Omental fat pad (tissue), 4 donors: Measurements from ENCODE around the gene FARP2. TPM values are rescaled to one million over a fixed set of nuclear protein-coding genes. Genes with fewer than 3 reads are reported as not detected.
"Not testable (repeated sequence)": the region's sequence is repeated elsewhere in the genome, so short reads cannot be mapped to it uniquely, and the experiment has no call there.

Experiments used
- ATAC-seq: fragments of 150-250 bp; one replicate; pipeline ENCODE4 v1.9.1; 2016; ENCODE audit warnings: mild to moderate bottlenecking, moderate library complexity; ENCODE audit not compliant: low FRiP score
- DNase-seq: peaks from one replicate; pipeline ENCODE4 v3.0.0-alpha.2; 2019; ENCODE audit warnings: low spot score
- CTCF ChIP-seq, 3 donors: fragments of 450-650 bp; IDR thresholded peaks; one replicate each; pipeline ENCODE4 v1.5.1; 2016 to 2017; ENCODE audit warnings: antibody characterized with exemption in 3 of 3, mild to moderate bottlenecking in 3 of 3, moderate library complexity in 2 of 3
- total RNA-seq, 4 donors: library from RNA; depleted of rRNA; stranded (reverse); fragments of >200 nt; gene quantifications; one replicate each; pipeline ENCODE4 v1.1.0, GENCODE V29; 2016

FARP2 gene
- total RNA-seq, 4 donors from 2014 or later: 27.6 to 65.8 (median 34.1) TPM

DNA sequence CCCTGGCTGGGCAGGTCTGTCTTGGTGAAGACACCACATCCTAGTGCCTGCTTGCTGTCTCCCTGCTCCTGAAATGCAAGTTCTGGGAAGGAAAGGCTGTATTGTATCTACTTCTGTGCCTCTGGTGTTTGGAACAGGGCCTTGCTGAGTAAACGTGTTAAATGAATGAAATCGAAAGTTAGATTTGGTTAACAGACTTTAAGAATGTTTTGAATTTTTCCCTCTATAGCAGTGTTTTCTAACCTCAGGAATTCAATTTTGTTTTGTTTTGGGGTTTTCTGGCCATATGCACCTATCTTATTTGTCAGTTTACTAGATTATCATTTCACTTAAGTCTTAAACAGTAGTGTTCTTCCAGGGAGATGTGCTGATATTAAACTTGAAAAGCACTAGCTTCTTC is 20.7 kb downstream of the FARP2 start:
- ATAC-seq (no peak), DNase-seq (no peak)
- no peak for TF ChIP-seq CTCF (IDR thresholded peaks at IDR 0.05)

DNA sequence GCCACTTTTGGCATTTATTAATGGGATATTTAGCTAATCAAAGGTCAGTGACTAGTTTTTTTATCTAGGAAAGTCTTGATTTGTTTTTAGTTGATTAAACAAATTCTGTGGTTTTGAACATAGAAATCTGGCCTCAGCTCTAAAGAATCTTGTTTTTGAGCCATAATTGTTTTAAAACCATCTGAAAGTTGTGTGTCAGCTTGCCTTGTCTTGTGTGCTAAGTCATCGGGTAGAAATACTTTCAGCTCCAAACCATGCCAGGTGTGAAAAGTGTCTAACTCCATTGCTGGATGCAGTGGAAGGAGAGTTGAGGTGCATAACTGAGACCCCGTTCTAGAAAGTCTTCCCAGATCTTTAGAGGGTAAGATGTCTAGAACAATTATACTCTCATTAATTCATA is 22.7 kb downstream of the FARP2 start:
- DNase-seq (no peak), ATAC-seq (no peak)
- no peak for TF ChIP-seq CTCF (IDR thresholded peaks at IDR 0.05)

- ATAC-seq: no peak
- no peak for TF ChIP-seq CTCF (IDR thresholded peaks at IDR 0.05)
- no peak for DNase-seq
These were observed 23.7 kb downstream of the FARP2 start for GRCh38 chr2:241379481-241380480.

DNA sequence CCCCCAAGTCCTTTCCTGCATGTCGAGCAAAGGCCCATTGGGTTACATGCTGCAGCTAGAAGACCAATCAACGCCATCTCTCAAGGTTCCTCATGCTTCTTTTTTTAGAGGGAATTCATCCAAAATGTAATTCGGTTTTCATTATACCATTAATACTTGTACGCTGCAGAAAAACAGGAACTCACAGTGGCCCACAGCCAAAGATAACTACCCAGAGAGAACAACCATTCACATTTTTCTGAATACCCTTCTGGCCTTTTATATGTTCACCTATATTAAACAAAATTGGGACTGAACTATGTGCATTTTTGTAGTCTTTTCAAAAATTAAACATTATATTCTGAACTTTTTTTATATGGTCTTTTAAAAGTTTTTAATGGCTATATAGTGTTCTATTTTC is 25.8 kb downstream of the FARP2 start:
- no peak for TF ChIP-seq CTCF (IDR thresholded peaks at IDR 0.05)
- DNase-seq (no peak), ATAC-seq (no peak)

DNA sequence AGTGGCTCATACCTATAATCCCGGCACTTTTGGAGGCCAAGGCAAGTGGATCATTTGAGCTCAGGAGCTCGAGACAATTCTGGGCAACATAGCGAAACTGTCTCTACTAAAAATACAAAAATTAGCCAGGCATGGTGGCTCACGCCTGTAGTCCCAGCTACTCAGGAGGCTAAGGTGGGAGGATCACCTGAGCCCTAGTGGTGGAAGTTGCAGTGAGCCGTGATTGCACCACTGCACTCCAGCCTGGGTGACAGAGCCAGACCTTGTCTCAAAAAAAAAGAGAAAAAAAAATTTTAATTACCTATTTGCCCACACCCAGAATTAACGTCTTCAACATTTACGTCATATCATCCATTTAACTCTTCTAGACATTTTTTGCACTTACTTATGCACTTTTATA is 29.4 kb downstream of the FARP2 start:
- DNase-seq, ATAC-seq: not testable (repeated sequence)

GRCh38 chr2:241386519-241386918 is 30.4 kb downstream of the FARP2 start:
- no peak for TF ChIP-seq CTCF (IDR thresholded peaks at IDR 0.05)
- ATAC-seq: no peak
- DNase-seq: no peak

DNA sequence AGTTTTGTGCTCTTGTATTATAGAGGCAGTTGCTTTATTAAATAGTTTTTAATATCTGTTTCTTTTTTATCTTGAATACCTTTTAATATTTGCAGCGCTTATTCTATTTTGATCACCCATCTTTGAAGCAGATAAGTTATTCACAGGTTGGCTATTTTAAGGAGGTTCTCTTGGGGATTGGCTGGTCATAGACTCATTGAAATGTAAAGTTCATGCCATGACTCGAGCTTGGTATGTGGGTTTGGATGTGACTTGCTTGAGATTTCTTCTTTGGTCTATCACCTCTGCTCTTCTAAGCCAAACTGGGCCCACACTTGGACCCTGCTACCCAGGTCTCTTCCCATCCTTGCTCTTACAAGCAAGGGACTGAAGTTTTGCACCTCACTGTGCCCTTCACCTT is 33.6 kb downstream of the FARP2 start:
- no peak for DNase-seq
- ATAC-seq: no peak
- no peak for TF ChIP-seq CTCF (IDR thresholded peaks at IDR 0.05)
